ENCODE measurements around the gene ASGR2.

The ASGR2 gene

GRCh38 chr17:7080456-7081041 lies 34.1 kb downstream of the ASGR2 start:
- DNase-seq (ENCODE audit: low read depth), result no peak
- no peak for TF ChIP-seq CTCF (IDR thresholded peaks at IDR 0.05; ENCODE audit: insufficient read depth, low read depth, low read length, missing control alignments)
- no peak overlapping the region for H3K4me3 ChIP-seq (ENCODE audit: low read depth, low read length)

- H3K4me3 ChIP-seq (ENCODE audit: low read depth, low read length), result no peak within 1 kb of the TSS
- TF ChIP-seq CTCF (IDR thresholded peaks at IDR 0.05; ENCODE audit: insufficient read depth, low read depth, low read length, missing control alignments), result no peak
- DNase-seq (ENCODE audit: low read depth), result no peak
Measured at GRCh38 chr17:7079581-7080455, 34.8 kb downstream of the ASGR2 start, which contains the start of gene CLEC10A. Gene CLEC10A (minus strand): TSS chr17:7080251. CDS start chr17:7078812, 1,439 bp downstream.

- TF ChIP-seq CTCF (IDR thresholded peaks at IDR 0.05; ENCODE audit: insufficient read depth, low read depth, low read length, missing control alignments), result no peak
- no peak overlapping the region for H3K4me3 ChIP-seq (ENCODE audit: low read depth, low read length)
- DNase-seq (ENCODE audit: low read depth), result no peak
Measured at GRCh38 chr17:7078711-7079110, 35.9 kb downstream of the ASGR2 start.

DNA sequence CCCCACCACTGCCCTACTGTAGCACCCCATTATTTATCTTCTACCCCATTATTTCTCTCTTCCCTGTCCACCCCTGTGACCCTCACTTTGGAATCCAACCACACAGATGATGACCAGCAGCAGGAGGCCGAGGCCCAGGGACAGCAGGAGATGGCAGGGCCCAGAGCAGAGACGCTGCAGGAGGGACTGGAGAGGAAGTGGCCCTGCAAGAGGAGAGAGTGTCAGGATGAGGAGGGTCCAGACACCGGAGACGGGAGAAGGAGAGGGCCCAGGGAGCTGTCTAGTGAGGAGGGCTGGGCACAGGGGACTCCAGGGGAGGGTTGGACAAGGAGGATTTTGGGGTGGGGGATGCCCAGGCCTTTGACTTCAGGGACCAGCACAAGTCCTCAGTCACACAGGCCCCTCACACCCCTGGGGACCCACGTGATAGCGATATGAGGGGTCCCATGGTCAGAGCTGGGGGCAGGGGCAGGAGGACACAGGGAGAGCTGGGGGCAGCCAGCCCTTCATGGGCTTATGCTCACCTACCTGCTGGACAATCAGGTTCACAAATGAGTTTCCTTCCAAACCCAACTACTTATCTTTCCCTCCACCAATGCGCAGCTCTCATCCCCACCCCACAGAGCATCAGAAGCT lies 36.6 kb downstream of the ASGR2 start:
- DNase-seq (ENCODE audit: low read depth), result no peak
- no peak overlapping the region for H3K4me3 ChIP-seq (ENCODE audit: low read depth, low read length)
- no peak for TF ChIP-seq CTCF (IDR thresholded peaks at IDR 0.05; ENCODE audit: insufficient read depth, low read depth, low read length, missing control alignments)

DNA sequence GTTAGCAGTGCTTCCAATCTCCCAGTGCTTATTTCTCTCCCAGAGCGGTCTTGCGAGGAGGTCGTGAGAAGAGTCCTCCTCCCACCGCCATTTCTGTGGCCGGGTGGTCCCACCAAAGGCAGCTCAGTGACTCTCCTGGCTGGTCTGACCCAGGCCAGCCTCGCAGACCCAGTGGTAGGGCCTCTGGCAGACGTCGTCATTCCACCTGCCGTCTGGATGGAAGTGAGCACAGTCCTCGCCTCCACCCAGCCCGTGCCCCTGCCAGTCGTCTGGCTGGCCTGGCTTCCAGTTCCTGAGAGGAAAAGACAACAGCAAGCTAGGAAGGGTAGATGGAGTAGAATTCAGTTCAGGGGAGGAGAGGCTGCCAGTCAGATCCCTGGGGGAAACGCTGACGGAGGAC lies 39.7 kb downstream of the ASGR2 start:
- H3K4me3 ChIP-seq (ENCODE audit: low read depth, low read length), result no peak overlapping the region
- no peak for DNase-seq (ENCODE audit: low read depth)
- TF ChIP-seq CTCF (IDR thresholded peaks at IDR 0.05; ENCODE audit: insufficient read depth, low read depth, low read length, missing control alignments), result no peak

- no peak overlapping the region for H3K4me3 ChIP-seq (ENCODE audit: low read depth, low read length)
- TF ChIP-seq CTCF (IDR thresholded peaks at IDR 0.05; ENCODE audit: insufficient read depth, low read depth, low read length, missing control alignments), result no peak
Measured at GRCh38 chr17:7072406-7072805, 42.2 kb downstream of the ASGR2 start.

More at GRCh38 chr17:7072406-7072805, 42.2 kb downstream of the ASGR2 start:
- no peak for DNase-seq (ENCODE audit: low read depth)
